HUES6 (cell line): ENCODE measurements around the gene HTRA3.

Experiments
- H3K27ac ChIP-seq: 2 replicates; pipeline ENCODE4 v1.7.0; 2013; ENCODE audit warnings: low read depth, mild to moderate bottlenecking, low read length, inconsistent platforms
- H3K27me3 ChIP-seq: 2 replicates; pipeline ENCODE4 v1.6.1; 2013; ENCODE audit warnings: low read length; ENCODE audit not compliant: control insufficient read depth, insufficient read depth
- H3K36me3 ChIP-seq: 2 replicates; pipeline ENCODE4 v1.6.1; 2013; ENCODE audit warnings: low read length; ENCODE audit not compliant: control insufficient read depth, insufficient read depth
- H3K4me1 ChIP-seq: 2 replicates; pipeline ENCODE4 v1.6.1; 2013; ENCODE audit warnings: low read length; ENCODE audit not compliant: control insufficient read depth, insufficient read depth
- H3K4me3 ChIP-seq: 2 replicates; pipeline ENCODE4 v1.5.1; 2013; ENCODE audit warnings: low read depth, low read length
- H3K9ac ChIP-seq: one replicate; pipeline ENCODE4 v1.6.1; 2013; ENCODE audit warnings: mild to moderate bottlenecking, low read length
- H3K9me3 ChIP-seq: 2 replicates; pipeline ENCODE4 v1.6.1; 2013; ENCODE audit warnings: low read depth, low read length; ENCODE audit not compliant: control insufficient read depth, insufficient read depth

Gene HTRA3

GRCh38 chr4:8301851-8302730 lies 32.5 kb downstream of the HTRA3 start:
- H3K4me3 ChIP-seq, result no peak overlapping the region
- H3K9me3 ChIP-seq, result no peaks in the 10 kb centered on the region
- H3K4me1 ChIP-seq, result peaks cover 9% of the 10 kb centered on the region
- H3K9ac ChIP-seq, result no peak overlapping the region
- no peaks in the 10 kb centered on the region for H3K27me3 ChIP-seq
- no peak overlapping the region for H3K27ac ChIP-seq
- H3K36me3 ChIP-seq, result no peaks in the 10 kb centered on the region

GRCh38 chr4:8303081-8303480 lies 33.5 kb downstream of the HTRA3 start:
- H3K27ac ChIP-seq, result no peak overlapping the region
- H3K27me3 ChIP-seq, result no peaks in the 10 kb centered on the region
- no peak overlapping the region for H3K4me3 ChIP-seq
- no peaks in the 10 kb centered on the region for H3K36me3 ChIP-seq
- H3K4me1 ChIP-seq, result peaks cover 9% of the 10 kb centered on the region
- H3K9ac ChIP-seq, result no peak overlapping the region
- H3K9me3 ChIP-seq, result no peaks in the 10 kb centered on the region

- Histone ChIP-seq H3K4me1 (peaks cover 9% of the 10 kb centered on the region), H3K4me3 (no peak overlapping the region), H3K36me3 (no peaks in the 10 kb centered on the region), H3K27ac (no peak overlapping the region), H3K27me3 (no peaks in the 10 kb centered on the region), H3K9ac (no peak overlapping the region), H3K9me3 (no peaks in the 10 kb centered on the region)
Observed at GRCh38 chr4:8303485-8304281, 34.1 kb downstream of the HTRA3 start.

GRCh38 chr4:8304827-8305695 lies 35.5 kb downstream of the HTRA3 start:
- no peaks in the 10 kb centered on the region for H3K36me3 ChIP-seq

GRCh38 chr4:8305851-8306471 lies 36.4 kb downstream of the HTRA3 start:
- no peaks in the 10 kb centered on the region; the same call in 1 of the 2 replicates for H3K27me3 ChIP-seq
- no peaks in the 10 kb centered on the region for H3K36me3 ChIP-seq
- no peak overlapping the region for H3K27ac ChIP-seq

More at GRCh38 chr4:8304827-8305695, 35.5 kb downstream of the HTRA3 start:
- Histone ChIP-seq H3K27me3 (no peaks in the 10 kb centered on the region; the same call in 1 of the 2 replicates), H3K4me1 (peaks cover 9% of the 10 kb centered on the region), H3K9me3 (no peaks in the 10 kb centered on the region), H3K9ac (no peak overlapping the region), H3K27ac (no peak overlapping the region), H3K4me3 (no peak overlapping the region)

GRCh38 chr4:8306511-8307021 lies 37.0 kb downstream of the HTRA3 start:
- Histone ChIP-seq H3K27me3 (no peaks in the 10 kb centered on the region; the same call in 1 of the 2 replicates), H3K4me3 (no peak overlapping the region), H3K36me3 (no peaks in the 10 kb centered on the region), H3K9me3 (no peaks in the 10 kb centered on the region), H3K4me1 (peaks cover 9% of the 10 kb centered on the region), H3K9ac (no peak overlapping the region), H3K27ac (no peak overlapping the region)

More at GRCh38 chr4:8305851-8306471, 36.4 kb downstream of the HTRA3 start:
- no peak overlapping the region for H3K4me3 ChIP-seq
- H3K9me3 ChIP-seq, result no peaks in the 10 kb centered on the region
- H3K9ac ChIP-seq, result no peak overlapping the region
- peaks cover 9% of the 10 kb centered on the region for H3K4me1 ChIP-seq

- Histone ChIP-seq H3K9me3 (no peaks in the 10 kb centered on the region), H3K36me3 (no peaks in the 10 kb centered on the region), H3K9ac (no peak overlapping the region), H3K4me3 (no peak overlapping the region), H3K4me1 (peaks cover 9% of the 10 kb centered on the region), H3K27ac (no peak overlapping the region), H3K27me3 (no peaks in the 10 kb centered on the region; the same call in 1 of the 2 replicates)
Observed at GRCh38 chr4:8307121-8307520, 37.6 kb downstream of the HTRA3 start.

GRCh38 chr4:8307714-8308113 lies 38.2 kb downstream of the HTRA3 start:
- peaks cover 3% of the 10 kb centered on the region; the same call in 1 of the 2 replicates for H3K9me3 ChIP-seq
- H3K9ac ChIP-seq, result no peak overlapping the region
- no peak overlapping the region for H3K27ac ChIP-seq
- H3K4me3 ChIP-seq, result no peak overlapping the region
- H3K27me3 ChIP-seq, result no peaks in the 10 kb centered on the region; the same call in 1 of the 2 replicates
- no peaks in the 10 kb centered on the region for H3K36me3 ChIP-seq
- peaks cover 9% of the 10 kb centered on the region for H3K4me1 ChIP-seq

GRCh38 chr4:8308144-8308543 lies 38.6 kb downstream of the HTRA3 start:
- Histone ChIP-seq H3K4me1 (peaks cover 9% of the 10 kb centered on the region), H3K9me3 (peaks cover 6% of the 10 kb centered on the region; the same call in 1 of the 2 replicates), H3K36me3 (no peaks in the 10 kb centered on the region), H3K27ac (no peak overlapping the region), H3K27me3 (no peaks in the 10 kb centered on the region; the same call in 1 of the 2 replicates), H3K4me3 (no peak overlapping the region), H3K9ac (no peak overlapping the region)
